Right lung (tissue), 5 donors: ENCODE results near the gene SMIM24. TPM values are rescaled to one million over a fixed set of nuclear protein-coding genes. Genes with fewer than 3 reads are reported as not detected.
A peak's percentile ranks its signal among the peaks of the same experiment; 100 is the strongest.
"Not testable (repeated sequence)": the region's sequence is repeated elsewhere in the genome, so short reads cannot be mapped to it uniquely, and the experiment has no call there.

ENCODE experiments used
- DNase-seq, 2 donors: peaks; one replicate each; pipeline ENCODE4 v3.0.0-alpha.2; 2013
- polyA plus RNA-seq, 5 donors: library from polyadenylated mRNA; unstranded; fragments of 120-200 nt; gene quantifications; one replicate each; pipeline versions ENCODE4 v1.2.1 to v1.2.3, GENCODE V29; 2013; ENCODE audit warnings: inconsistent platforms in 1 of 5, low replicate concordance in 1 of 5; ENCODE audit not compliant: insufficient read length in 5 of 5, insufficient read depth in 1 of 5

The SMIM24 gene
- polyA plus RNA-seq, 5 donors = 0.59 to 3.7 (median 1.1) TPM

DNA sequence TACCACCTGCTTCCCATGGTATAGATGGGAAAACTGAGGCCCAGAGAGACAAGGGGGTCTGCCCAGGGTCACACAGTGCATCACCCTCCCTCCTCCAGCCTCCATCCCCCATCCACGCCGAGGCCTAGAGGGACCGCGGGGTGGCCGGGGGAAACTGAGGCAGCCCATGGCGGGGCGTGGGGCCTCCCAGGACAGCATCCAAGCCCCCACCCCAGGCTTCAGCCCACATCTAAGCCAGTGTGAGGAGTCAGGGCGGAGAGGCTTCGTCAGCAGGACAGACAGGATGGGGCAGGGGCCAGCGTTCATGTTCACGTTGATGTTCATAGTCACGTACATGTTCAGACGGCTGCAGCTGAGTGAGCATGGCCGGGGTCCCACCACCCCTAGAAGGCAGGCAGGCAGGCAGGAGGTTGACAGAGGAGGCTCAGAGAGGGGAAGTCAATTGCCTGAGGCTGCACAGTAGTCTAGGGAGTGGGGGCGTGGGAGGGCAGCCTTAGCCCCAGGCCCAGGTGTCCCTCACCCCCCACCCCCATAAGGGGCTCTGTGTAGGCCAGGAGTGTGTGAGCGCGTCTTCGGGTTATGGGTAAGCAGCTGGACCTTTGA, 23.3 kb downstream of the SMIM24 start:
- DNase-seq = no peak

DNA sequence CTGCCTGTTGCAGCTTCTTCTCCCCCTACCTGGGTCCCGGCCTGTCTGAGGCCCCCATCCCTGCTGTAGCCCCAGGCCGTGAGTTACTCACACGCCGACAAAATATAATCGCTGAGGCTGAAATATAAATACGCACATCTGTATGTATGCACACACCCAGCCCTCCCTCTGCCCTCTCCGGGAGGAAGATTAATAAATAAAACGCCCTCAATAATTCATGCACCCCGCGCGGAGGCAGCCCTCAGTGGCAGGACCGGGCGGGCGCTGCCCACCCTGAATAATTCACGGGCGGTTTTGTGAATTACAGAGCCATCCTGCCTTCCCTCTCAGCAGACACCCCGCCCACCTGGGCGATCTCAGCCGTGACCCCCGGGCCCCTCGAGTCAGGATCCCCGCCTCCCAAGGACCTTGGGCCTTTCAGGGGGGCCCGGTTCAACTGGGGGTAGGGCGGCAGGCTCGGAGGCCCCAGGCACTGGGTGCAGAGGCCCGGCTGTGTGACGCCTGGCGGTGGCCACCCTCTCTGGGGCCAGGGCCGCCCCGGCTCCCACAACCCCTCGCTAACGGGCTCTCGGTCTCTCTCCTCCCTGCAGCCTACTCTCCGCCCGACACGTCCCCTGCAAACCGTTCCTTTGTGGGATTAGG, 24.2 kb downstream of the SMIM24 start:
- no peak for DNase-seq

DNA sequence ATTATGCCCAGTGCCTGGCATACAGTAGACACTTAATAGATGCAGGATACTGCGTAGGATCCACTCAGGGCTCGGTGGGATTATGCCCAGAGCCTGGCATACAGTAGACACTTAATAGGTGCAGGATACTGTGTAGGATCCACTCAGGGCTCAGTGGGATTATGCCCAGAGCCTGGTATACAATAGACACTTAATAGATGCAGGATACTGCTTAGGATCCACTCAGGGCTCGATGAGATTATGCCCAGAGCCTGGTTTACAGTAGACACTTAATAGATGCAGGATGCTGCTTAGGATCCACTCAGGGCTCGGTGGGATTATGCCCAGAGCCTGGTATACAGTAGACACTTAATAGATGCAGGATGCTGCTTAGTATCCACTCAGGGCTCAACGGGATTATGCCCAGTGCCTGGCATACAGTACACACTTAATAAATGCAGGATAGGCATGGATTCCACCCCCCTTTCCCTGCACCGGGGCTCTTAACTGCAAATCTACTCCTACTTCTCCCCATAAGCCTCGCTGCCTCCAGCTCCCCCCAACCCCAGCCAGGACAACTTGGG, 24.9 kb downstream of the SMIM24 start:
- DNase-seq = no peak

DNA sequence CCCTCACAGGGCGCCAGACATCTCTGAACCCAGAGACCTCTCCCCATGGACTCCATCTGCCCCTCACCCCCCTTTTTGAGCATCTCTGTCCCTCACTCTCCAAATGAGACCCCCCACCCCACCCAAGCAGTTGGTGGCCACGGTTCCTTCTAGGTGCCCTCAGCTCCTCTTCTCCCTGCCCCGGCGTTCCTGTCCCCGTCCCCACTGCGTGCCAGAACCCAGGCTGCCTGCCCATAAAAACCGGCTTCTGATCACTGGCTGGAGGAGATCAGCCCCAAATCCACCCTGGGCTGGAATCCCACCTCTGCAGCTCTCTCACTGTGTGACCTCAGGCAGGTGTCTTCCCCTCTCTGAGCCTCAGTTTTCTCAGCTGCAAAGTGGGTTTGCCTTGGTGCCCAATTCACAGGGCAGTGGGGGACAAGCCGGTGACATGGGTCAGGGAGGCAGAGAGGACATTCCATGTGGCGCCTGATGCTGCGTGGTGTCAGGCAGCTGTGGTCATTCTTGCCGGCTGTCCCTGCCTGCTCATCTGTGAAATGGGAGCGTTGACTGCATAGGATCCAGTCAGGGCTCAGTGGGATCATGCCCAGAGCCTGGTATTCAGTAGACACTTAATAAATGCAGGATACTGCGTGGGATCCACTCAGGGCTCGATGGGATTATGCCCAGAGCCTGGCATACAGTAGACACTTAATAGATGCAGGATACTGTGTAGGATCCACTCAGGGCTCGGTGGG, 25.5 kb downstream of the SMIM24 start:
- DNase-seq = no peak

DNA sequence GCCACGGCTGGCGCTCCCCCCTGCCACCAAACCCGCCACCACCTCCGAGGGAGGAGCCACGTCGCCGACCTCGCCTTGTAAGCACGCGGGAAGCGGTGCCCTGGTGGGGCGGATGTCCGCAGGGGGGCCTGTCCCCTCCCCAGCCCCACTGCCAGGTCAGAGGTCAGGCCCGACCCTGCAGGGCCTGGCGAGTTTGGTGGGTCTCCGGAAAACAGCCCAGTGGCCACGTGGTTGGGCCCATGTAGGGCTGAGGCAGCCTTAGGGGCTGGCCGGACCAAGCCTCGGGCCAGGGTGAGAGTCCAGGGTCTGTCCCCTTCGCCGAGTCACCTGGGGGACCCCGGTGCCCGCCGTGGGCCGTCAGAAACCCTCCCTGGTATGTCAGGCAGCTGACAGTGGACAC, 26.5 kb downstream of the SMIM24 start:
- no peak for DNase-seq

DNA sequence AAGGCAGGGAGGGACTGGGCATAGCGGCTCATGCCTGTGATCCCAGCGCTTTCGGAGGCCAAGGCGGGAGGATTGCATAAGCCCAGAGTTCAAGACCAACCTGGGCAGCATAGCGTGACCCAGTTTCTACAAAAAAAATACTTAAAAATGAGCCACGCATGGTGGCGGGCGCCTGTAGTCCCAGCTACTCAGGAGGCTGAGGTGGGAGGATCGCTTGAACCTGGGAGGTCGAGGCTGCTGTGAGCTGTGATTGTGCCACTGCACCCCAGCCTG, 27.4 kb downstream of the SMIM24 start:
- not testable (repeated sequence) for DNase-seq

DNA sequence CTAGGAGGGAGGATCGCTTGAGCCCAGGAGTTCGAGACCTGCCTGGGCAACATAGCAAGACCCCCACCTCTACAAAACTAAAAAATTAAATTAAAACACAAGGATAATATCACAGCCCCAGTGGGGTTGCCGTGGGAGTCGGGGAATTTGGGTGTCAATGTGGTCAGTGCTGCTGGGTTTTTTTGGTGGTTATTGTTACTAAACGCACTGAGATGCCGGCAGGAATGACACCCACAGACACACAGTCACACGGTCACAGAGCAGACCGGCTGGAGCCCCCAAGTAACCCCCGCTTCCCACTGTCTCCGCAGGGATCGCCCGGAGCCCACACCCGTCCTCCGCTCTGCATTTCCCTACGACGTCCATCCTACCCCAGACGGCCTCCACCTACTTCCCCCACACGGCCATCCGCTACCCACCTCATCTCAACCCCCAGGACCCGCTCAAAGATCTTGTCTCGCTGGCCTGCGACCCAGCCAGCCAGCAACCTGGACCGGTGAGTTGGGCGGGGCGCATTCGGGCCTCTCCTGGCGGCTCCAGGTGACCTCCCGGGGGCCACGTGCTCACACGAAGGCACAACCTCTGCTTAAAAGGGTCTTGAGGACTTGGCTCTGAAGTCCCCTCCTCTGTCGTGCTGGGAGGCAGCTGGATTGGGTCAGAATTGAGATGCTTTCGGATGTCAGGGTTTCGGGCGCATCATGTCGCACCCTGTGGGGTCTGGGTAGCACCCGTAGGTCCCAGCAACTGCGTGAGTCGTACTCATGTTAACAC, 28.0 kb downstream of the SMIM24 start:
- DNase-seq = no peak

DNA sequence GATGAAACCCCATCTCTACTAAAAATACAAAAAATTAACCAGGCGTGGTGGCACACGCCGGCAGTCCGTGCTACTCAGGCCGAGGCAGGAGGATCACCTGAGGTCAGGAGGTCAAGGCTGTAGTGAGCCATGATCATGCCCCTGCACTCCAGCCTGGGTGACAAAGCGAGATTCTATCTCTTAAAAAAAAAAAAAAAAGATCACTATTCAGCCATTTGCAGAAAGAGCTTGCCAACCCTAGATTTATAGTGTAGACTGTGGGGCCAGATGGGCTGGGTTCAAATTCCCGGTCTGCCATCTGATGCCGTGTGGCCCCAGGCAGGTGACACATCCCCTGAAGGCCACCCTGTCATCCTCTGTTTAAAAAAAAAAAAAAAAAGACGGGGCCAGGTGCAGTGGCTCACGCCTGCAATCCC, 28.9 kb downstream of the SMIM24 start:
- no peak for DNase-seq

DNA sequence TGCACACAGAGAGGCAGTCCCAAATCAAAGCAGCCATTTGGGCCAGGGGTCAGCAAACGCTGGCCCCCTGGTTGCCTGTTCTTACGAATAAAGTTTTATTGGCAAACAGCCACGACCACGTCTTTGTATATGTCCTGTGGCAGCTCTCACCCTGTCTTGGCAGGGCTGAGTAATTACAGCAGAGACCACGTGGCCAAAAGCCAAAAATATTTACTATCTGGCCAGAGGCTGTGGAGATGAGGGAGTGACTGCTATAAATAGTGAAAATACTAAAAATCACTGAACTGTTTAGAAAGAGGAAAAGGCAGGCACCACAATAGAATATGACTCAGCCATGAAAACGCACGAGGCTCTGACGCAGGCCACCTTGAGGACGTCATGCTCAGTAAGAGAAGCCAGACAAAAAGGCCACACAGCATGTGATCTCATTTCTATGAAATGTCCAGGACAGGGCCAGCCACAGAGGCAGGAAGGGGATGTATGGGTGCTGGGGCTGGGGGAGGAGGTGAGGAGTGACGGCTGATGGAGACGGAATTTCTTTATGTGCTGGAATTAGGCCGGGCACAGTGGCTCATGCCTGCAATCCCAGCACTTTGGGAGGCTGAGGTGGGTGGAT, 29.4 kb downstream of the SMIM24 start:
- DNase-seq = peak in 1 of 2 donors; percentile 72

DNA sequence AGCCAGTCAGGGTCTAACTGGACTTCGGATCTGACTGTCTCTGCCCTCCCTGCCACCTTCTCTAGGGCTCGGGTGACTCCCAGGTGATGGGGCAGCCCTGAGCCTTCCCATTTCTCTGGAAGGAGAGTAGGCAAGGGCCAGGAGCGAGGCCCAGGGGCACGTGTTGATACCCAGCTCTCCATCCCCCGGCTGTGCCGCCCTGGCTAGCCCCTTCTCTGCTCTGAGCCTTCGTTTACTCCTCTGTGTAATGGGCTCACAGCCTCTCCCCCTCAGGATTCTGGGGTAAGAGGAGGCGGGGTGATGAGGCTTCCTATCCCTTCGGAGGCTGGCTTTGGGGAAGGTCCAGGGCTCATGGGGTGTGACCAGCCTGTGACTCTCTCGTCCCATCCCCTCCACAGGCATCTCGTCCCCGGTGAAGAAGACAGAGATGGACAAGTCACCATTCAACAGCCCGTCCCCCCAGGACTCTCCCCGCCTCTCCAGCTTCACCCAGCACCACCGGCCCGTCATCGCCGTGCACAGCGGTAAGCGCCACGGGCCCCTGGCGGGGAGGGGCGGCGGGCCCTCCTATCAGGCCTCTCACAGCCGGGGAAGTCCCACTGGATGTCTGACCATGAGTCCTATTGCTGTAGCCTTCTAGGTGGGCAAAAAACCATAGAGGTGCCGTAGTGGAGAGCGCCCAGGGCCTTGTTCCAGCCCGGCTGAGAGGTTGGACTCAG, 31.6 kb downstream of the SMIM24 start:
- DNase-seq = no peak

DNA sequence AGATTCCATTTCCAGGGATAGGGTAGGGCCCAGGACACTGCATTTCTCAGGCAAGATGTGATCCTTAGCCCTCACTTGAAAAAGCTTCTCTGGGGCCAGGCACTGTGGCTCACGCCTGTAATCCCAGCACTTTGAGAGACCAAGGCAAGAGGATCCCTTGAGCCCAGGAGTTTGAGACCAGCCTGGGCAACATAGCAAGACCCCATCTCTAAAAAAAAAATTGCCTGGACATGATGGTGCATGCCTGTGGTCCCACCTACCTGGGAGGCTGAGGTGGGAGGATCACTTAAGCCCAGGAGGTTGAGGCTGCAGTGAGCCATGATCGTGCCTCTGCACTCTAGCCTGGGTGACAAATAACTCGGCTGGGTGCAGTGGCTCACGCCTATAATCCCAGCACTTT, 33.7 kb downstream of the SMIM24 start:
- not testable (repeated sequence) for DNase-seq

DNA sequence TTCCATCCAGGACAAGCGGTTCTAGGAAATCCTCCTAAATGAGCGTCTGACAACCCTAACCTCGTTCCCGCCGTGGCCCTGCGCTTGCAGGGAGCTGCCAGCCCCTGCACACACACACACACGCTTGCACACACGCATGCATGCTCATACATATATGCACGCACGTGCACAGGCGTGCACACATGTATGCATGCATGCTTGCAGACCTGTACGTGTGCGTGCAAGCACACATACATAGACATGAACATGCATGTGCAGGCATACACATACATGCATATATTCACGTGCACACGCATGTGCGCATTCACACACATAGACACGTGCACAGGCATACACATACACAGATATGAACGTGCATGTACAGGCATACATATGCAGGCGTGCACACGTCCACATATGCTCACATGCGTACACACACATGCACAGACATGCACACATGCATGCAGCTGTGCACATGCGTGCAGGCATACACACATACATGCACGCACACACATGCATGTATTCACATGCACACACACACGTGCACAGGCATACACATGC, 35.6 kb downstream of the SMIM24 start:
- DNase-seq = no peak

DNA sequence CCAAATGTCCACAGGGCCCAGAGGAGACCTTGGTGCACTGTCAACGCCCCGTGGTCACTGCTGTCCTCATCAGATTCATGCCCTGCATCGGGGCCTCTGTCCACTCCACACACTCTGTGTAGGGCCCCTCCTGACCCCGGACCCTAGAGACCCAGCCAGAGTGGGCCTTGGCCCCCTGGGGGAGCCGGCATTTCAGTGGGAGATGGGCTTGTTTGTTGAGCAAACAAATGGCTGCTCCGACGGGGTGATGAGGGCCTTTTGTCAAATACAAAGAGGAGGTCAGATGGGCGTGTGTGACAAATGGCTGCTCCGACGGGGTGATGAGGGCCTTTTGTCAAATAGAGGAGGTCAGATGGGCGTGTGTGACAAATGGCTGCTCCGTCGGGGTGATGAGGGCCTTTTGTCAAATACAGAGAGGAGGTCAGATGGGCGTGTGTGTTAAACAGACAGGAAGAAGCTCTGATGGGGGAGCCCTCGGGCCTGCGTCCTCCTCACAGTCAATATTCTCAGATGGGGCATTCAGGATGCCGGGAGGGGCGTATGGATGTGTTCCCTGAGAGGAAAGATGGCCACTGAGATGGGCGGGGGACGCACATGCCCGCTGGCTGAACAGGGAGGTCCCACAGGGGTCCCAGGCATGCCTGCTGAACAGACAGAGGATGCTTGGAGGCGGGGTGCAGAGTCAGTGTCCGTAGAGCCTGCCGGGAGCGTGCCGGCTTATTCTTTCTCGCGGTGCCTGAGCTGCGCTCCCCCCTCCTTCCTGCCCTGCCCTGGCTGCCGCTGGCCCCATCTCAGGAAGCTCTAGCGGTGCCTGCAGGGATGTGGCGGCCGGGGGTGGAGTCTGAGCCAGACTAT, 36.3 kb downstream of the SMIM24 start:
- DNase-seq = no peak

DNA sequence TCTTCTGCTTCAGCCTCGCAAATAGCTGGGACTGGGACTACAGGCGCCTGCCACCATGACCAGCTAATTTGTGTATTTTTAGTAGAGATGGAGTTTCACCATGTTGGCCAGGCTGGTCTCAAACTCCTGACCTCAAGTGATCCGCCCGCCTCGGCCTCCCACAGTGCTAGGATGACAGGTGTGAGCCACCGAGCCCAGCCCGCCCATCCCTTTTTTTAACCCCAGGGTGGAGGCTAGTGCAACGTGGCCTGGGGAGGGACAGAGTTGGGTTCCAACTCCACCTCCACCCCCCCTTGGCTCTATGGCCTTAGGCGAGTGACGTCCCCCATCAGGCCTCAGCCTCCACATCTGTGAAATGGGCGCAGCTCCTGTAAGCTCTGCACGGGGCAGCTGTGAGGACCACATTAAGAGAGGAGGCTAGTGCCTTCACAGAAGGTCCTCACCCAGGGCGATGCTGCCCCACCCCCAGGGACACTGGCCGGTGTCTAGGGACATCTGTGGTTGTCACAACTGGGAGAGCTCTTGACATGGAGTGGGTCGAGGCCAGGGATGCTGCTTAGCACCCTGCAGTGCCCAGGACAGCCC, 37.7 kb downstream of the SMIM24 start:
- no peak for DNase-seq

DNA sequence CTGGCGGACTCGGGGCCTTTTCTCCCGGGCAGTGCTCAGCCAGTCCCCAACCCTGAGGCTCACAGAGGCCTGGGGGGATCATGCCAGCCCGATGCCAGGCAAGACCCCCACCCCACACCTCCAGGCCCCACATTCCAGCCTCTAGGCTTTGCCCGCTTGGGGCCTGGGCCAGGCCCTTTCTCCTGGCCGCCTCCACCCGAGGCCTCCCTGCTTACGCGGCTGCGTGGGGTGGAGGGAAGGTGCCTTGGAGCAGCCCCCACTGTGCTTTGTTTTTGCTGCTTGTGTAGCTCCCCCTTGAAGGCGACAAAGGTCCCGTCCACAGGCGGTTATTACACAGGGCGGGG, 38.4 kb downstream of the SMIM24 start:
- no peak for DNase-seq

DNA sequence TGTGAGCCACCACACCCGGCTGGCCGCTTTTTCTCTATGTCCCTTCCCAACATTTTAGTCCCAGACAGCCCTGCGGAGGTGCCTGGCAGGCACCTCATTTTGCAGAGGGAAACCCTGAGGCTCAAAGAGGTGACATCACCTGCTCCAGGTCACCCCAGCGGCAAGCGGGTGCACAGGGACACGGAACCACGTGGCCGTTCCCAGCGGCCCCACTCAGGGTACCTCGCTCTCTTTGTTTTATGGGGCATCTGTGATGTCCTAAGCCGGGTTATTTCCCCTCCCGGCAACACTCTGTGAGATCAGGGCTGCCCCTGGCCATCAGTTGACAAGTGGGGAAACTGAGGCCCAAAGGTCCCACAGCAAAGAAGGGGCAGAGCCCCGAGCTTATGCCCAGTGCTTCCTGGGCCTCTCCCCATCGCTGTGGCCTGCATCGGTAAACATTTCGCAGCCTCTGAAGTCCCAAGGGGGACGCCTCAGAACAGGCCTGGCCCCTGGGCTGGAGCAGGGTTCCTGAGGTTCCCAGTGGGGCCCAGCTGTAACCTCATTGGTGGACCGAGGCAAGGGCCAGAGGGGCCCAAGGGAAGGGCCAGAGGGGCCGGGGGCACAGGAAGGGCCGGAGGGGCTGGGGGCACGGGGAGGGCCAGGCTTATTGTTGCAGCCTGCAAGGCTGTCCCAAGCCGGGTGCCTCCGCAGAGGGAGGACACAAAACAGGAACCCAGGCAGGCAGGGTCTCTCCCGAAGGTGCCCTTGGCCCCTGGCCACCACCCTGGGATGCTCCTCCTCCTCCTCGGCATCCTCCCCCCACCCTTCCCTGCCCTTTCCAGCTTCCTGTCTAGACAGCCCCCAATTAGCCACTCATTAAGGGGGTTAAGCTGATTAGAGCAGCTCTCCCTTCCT, 39.0 kb downstream of the SMIM24 start:
- no peak for DNase-seq

DNA sequence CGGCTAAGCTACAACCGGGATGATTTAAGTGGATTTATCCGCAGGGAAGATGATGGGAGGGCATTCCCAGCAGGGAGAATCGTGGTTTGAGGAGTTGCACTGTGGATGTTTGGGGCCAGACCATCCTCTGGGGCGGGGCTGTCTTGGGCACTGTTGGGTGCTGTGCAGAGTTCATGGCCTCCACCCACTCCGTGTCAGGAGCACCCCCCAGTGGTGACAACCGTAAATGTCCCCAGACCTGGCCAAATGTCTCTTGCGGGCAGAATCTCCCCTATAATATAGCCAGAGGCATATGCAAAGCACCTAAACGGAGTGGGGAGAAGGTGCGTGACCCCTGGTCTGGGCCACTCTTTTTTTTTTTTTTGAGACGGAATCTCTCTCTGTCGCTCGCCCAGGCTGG, 40.2 kb downstream of the SMIM24 start:
- no peak for DNase-seq
